Body of pancreas (tissue), 4 donors: ENCODE results near the gene OR9A4.

Source experiments
- CTCF ChIP-seq, 7 experiments: fragments of 450-650 bp in 4 of 7; fragments of 200-600 bp in 3 of 7; sonication (generic) in 3 of 7; IDR thresholded peaks; one replicate each; pipeline ENCODE4 v1.5.1; 2016 to 2019; ENCODE audit warnings: antibody characterized with exemption in 7 of 7
- POLR2A ChIP-seq, 3 donors: fragments of 450-650 bp; IDR thresholded peaks; one replicate each; pipeline ENCODE4 v1.6.1; 2016; ENCODE audit warnings: antibody characterized with exemption in 3 of 3, mild to moderate bottlenecking in 2 of 3

GRCh38 chr7:141930211-141930610 is 14.0 kb downstream of the OR9A4 start:
- no peak for TF ChIP-seq CTCF (IDR thresholded peaks at IDR 0.05)
- TF ChIP-seq POLR2A (IDR thresholded peaks at IDR 0.05), result no peak
